ENCODE results near the gene C1orf232. TPM values are rescaled to one million over a fixed set of nuclear protein-coding genes. Genes with fewer than 3 reads are reported as not detected.

C1orf232 gene
- total and polyA plus RNA-seq, 9 donors: not detected

GRCh38 chr1:26189751-26190275, 21.1 kb upstream of the C1orf232 start:
- H3K27me3 ChIP-seq: no peaks in the 10 kb centered on the region
- H3K9me3 ChIP-seq: no peaks in the 10 kb centered on the region
- H3K4me3 ChIP-seq: no peak overlapping the region
- H3K36me3 ChIP-seq: no peaks in the 10 kb centered on the region
- TF ChIP-seq, protein P1, sequence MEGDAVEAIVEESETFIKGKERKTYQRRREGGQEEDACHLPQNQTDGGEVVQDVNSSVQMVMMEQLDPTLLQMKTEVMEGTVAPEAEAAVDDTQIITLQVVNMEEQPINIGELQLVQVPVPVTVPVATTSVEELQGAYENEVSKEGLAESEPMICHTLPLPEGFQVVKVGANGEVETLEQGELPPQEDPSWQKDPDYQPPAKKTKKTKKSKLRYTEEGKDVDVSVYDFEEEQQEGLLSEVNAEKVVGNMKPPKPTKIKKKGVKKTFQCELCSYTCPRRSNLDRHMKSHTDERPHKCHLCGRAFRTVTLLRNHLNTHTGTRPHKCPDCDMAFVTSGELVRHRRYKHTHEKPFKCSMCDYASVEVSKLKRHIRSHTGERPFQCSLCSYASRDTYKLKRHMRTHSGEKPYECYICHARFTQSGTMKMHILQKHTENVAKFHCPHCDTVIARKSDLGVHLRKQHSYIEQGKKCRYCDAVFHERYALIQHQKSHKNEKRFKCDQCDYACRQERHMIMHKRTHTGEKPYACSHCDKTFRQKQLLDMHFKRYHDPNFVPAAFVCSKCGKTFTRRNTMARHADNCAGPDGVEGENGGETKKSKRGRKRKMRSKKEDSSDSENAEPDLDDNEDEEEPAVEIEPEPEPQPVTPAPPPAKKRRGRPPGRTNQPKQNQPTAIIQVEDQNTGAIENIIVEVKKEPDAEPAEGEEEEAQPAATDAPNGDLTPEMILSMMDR (IDR thresholded peaks at IDR 0.05): no peak
- TF ChIP-seq EP300 (IDR thresholded peaks at IDR 0.05) (no peak), POLR2A (IDR thresholded peaks at IDR 0.05) (no peak)
- 77 to 89% (median 85%) methylated on average over 7 of the region's 7 CpGs for WGBS, 3 donors
- no peaks in the 10 kb centered on the region for H3K4me1 ChIP-seq (ENCODE audit: insufficient read depth)
- intact Hi-C loops (cut with DNase I): no loop called here
- no peak overlapping the region for H3K27ac ChIP-seq
- no peak for DNase-seq

- no peak overlapping the region for H3K27ac ChIP-seq
- 57 to 67% (median 65%) methylated on average over 6 of the region's 6 CpGs for whole genome bisulfite sequencing, 3 donors
- no peak for TF ChIP-seq POLR2A (IDR thresholded peaks at IDR 0.05)
- TF ChIP-seq, protein P1 (IDR thresholded peaks at IDR 0.05): no peak
- no peak for TF ChIP-seq EP300 (IDR thresholded peaks at IDR 0.05)
- intact Hi-C loops (cut with DNase I): no loop called here
- H3K36me3 ChIP-seq: no peaks in the 10 kb centered on the region
- H3K27me3 ChIP-seq: no peaks in the 10 kb centered on the region
- no peak overlapping the region for H3K4me3 ChIP-seq
- DNase-seq: no peak
- H3K4me1 ChIP-seq (ENCODE audit: insufficient read depth): no peaks in the 10 kb centered on the region
- H3K9me3 ChIP-seq: no peaks in the 10 kb centered on the region
These were observed 20.6 kb upstream of the C1orf232 start for GRCh38 chr1:26189331-26189730.

GRCh38 chr1:26188477-26188876, 19.7 kb upstream of the C1orf232 start:
- DNase-seq: no peak
- 81 to 90% (median 85%) methylated on average over 8 of the region's 8 CpGs for WGBS, 3 donors
- no peak overlapping the region for H3K27ac ChIP-seq

DNA sequence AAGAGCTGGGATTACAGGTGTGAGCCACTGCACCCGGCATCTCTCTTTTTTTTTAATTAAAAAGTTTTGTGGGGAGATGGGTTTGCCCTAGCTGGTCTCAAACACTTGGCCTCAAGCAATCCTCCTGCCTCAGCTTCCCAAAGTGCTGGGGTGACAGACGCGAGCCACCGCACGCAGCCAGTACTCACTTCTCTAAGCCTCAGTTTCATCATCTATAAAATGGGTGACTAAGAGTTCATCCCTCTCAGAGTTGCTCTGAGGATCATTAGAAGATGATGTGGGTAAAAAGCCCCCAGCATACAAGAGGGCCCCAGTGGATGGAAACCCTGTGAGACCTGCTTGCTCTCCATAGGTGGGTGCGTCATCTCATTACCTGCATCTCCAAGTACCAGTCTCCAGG, 19.1 kb upstream of the C1orf232 start:
- no peaks in the 10 kb centered on the region for H3K36me3 ChIP-seq
- TF ChIP-seq EP300 (IDR thresholded peaks at IDR 0.05) (no peak), POLR2A (IDR thresholded peaks at IDR 0.05) (no peak)
- TF ChIP-seq, protein P1 (IDR thresholded peaks at IDR 0.05): no peak
- 95 to 96% (median 96%) methylated on average over 6 of the region's 6 CpGs for WGBS, 3 donors
- no peak overlapping the region for H3K4me3 ChIP-seq
- no peaks in the 10 kb centered on the region for H3K27me3 ChIP-seq
- H3K27ac ChIP-seq: no peak overlapping the region
- intact Hi-C loops (cut with DNase I): no loop called here
- DNase-seq: no peak
- H3K9me3 ChIP-seq: no peaks in the 10 kb centered on the region
- no peaks in the 10 kb centered on the region for H3K4me1 ChIP-seq (ENCODE audit: insufficient read depth)

More at GRCh38 chr1:26188477-26188876, 19.7 kb upstream of the C1orf232 start:
- H3K4me1 ChIP-seq (ENCODE audit: insufficient read depth): no peaks in the 10 kb centered on the region
- H3K4me3 ChIP-seq: no peak overlapping the region
- no peaks in the 10 kb centered on the region for H3K27me3 ChIP-seq
- no peaks in the 10 kb centered on the region for H3K36me3 ChIP-seq
- intact Hi-C loops (cut with DNase I): no loop called here
- no peaks in the 10 kb centered on the region for H3K9me3 ChIP-seq
- TF ChIP-seq POLR2A (IDR thresholded peaks at IDR 0.05): no peak
- TF ChIP-seq EP300 (IDR thresholded peaks at IDR 0.05): no peak
- TF ChIP-seq, protein P1 (IDR thresholded peaks at IDR 0.05): no peak

Data from ovary (tissue), 9 donors.